Naive thymus-derived CD4-positive, alpha-beta T cell (primary cell): ENCODE measurements around the gene GNAL. TPM values are rescaled to one million over a fixed set of nuclear protein-coding genes. Genes with fewer than 3 reads are reported as not detected.

Experiments used
- ATAC-seq: fragments of 150-1000 bp; cut with Tn5 transposase; 2 replicates; pipeline ENCODE4 v1.10.0; 2021; ENCODE audit warnings: mild to moderate bottlenecking, moderate library complexity
- CTCF ChIA-PET: fragments of 350-600 bp; sonication (Branson Sonifier 250); formaldehyde crosslinking; loops from one replicate; lab custom pipeline; 2021; ENCODE audit warnings: antibody characterized with exemption; lab: Charles Lee
- POLR2A ChIA-PET: fragments of 350-600 bp; sonication (Branson Sonifier 250); formaldehyde crosslinking; loops from one replicate; lab custom pipeline; 2021; ENCODE audit warnings: antibody characterized with exemption, inconsistent platforms; lab: Charles Lee
- DNase-seq, 9 donors: peaks; one replicate each; pipeline versions ENCODE4 v3.0.0 to v3.0.0-alpha.2; 2020 to 2022; ENCODE audit warnings: mixed read lengths in 1 of 9
- H3K27ac ChIP-seq: one replicate; pipeline ENCODE4 v1.7.0; 2013; ENCODE audit warnings: mild to moderate bottlenecking, low read depth, low read length, moderate library complexity
- H3K27me3 ChIP-seq, 2 donors: one replicate each; pipeline ENCODE4 v1.7.0; 2013; ENCODE audit warnings: low read length in 2 of 2, mild to moderate bottlenecking in 2 of 2, moderate library complexity in 2 of 2; ENCODE audit not compliant: control insufficient read depth in 2 of 2, insufficient read depth in 2 of 2
- H3K36me3 ChIP-seq, 3 experiments: 1 replicate in 2 of 3; 2 replicates in 1 of 3; pipeline ENCODE4 v1.7.0; 2013; ENCODE audit warnings: low read length in 3 of 3, mild to moderate bottlenecking in 3 of 3, moderate library complexity in 1 of 3; ENCODE audit not compliant: insufficient read depth in 3 of 3, control insufficient read depth in 2 of 3
- H3K4me1 ChIP-seq, 2 donors: one replicate each; pipeline ENCODE4 v1.7.0; 2013; ENCODE audit warnings: low read length in 2 of 2, mild to moderate bottlenecking in 2 of 2, moderate library complexity in 1 of 2; ENCODE audit not compliant: control insufficient read depth in 2 of 2, insufficient read depth in 2 of 2
- H3K4me3 ChIP-seq: 2 replicates; pipeline ENCODE4 v1.7.0; 2013; ENCODE audit warnings: mild to moderate bottlenecking, low read length
- H3K9me3 ChIP-seq, 3 experiments: 1 replicate in 2 of 3; 2 replicates in 1 of 3; pipeline ENCODE4 v1.7.0; 2013; ENCODE audit warnings: low read length in 3 of 3; ENCODE audit not compliant: control insufficient read depth in 2 of 3
- H3K27ac Mint-ChIP-seq, 9 donors: one replicate each; pipeline ENCODE4 v1.8.0; 2020 to 2022; ENCODE audit warnings: mixed read lengths in 9 of 9, mild to moderate bottlenecking in 8 of 9, moderate library complexity in 5 of 9, inconsistent platforms in 2 of 9
- H3K27me3 Mint-ChIP-seq, 5 donors: one replicate each; pipeline ENCODE4 v1.8.0; 2021 to 2022; ENCODE audit warnings: mixed read lengths in 5 of 5, mild to moderate bottlenecking in 1 of 5
- H3K36me3 Mint-ChIP-seq, 5 donors: one replicate each; pipeline ENCODE4 v1.8.0; 2020 to 2022; ENCODE audit warnings: mixed read lengths in 5 of 5, mild to moderate bottlenecking in 3 of 5, inconsistent platforms in 1 of 5
- H3K4me1 Mint-ChIP-seq, 7 donors: one replicate each; pipeline ENCODE4 v1.8.0; 2020 to 2022; ENCODE audit warnings: mixed read lengths in 7 of 7, mild to moderate bottlenecking in 3 of 7, inconsistent platforms in 1 of 7
- H3K4me3 Mint-ChIP-seq, 10 donors: one replicate each; pipeline ENCODE4 v1.8.0; 2020 to 2022; ENCODE audit warnings: mild to moderate bottlenecking in 10 of 10, mixed read lengths in 10 of 10, moderate library complexity in 6 of 10, inconsistent platforms in 2 of 10
- H3K9me3 Mint-ChIP-seq, 11 donors: one replicate each; pipeline ENCODE4 v1.8.0; 2020 to 2022; ENCODE audit warnings: mixed read lengths in 11 of 11, mild to moderate bottlenecking in 4 of 11, inconsistent platforms in 1 of 11, moderate library complexity in 1 of 11
- intact Hi-C, 2 donors: fragments of 100-400 bp; cut with micrococcal nuclease; formaldehyde crosslinking; loops; one replicate each; pipeline ENCODE4 v1.15.1; 2023
- polyA plus RNA-seq, 2 donors: library from polyadenylated mRNA; unstranded; fragments of 300-500 nt; fragmentation: Illumina TruSeq; gene quantifications; one replicate each; pipeline ENCODE4 v1.2.3, GENCODE V29; 2021
- total RNA-seq, 6 experiments: library from RNA in 5 of 6; stranded (reverse) in 5 of 6; gene quantifications; 1 replicate in 5 of 6; 2 replicates in 1 of 6; pipeline ENCODE4 v1.2.3 and lab custom pipeline; 2021 to 2026

The GNAL gene
- total and polyA plus RNA-seq, 7 experiments from 2014 or later = 0.09 to 1.4 (median 0.67) TPM

- Mint-ChIP-seq H3K27ac (no peak overlapping the region), H3K9me3 (no peaks in the 10 kb centered on the region), H3K4me3 (no peak overlapping the region), H3K27me3 (peaks cover 1 to 16% (median 12%) of the 10 kb centered on the region in 5 donors), H3K4me1 (no peaks in the 10 kb centered on the region), H3K36me3 (no peaks in the 10 kb centered on the region)
- Histone ChIP-seq H3K36me3 (no peaks in the 10 kb centered on the region), H3K27ac (no peak overlapping the region), H3K27me3 (no peaks in the 10 kb centered on the region), H3K4me3 (no peak overlapping the region), H3K4me1 (no peaks in the 10 kb centered on the region), H3K9me3 (no peaks in the 10 kb centered on the region)
- ChIA-PET POLR2A (no interaction called here), CTCF (no interaction called here)
- DNase-seq = no peak
- intact Hi-C loops = no loop called here
- peak; percentile 38 for ATAC-seq
Measured at GRCh38 chr18:11760498-11761167, 71.6 kb downstream of the GNAL start.

DNA sequence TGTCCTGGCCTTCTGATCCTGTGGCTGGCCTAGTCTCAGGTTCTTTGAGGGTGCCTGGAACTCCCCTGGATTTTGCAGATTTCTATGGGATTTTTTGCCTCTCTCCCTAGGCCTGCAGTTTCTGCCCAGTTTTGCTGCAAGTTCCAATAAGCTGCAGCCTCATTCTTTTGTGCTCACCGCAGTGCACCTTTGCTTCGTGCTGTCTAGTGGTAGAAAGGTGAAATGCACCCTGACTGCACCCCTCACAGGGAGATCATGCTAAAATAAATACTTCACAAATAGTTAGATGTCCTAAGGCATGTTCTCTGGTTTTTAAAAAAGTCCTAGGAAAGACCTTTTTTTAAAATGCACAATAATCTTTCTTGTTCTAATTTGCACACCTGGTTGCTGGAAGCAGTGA is 72.5 kb downstream of the GNAL start:
- ChIA-PET CTCF (no interaction called here), POLR2A (no interaction called here)
- Histone ChIP-seq H3K27ac (no peak overlapping the region), H3K27me3 (peaks cover 0 to 4% of the 10 kb centered on the region in 2 donors), H3K9me3 (no peaks in the 10 kb centered on the region), H3K4me1 (no peaks in the 10 kb centered on the region), H3K36me3 (no peaks in the 10 kb centered on the region), H3K4me3 (no peak overlapping the region)
- no peaks in the 10 kb centered on the region for H3K4me1 Mint-ChIP-seq
- peaks cover 0 to 19% (median 10%) of the 10 kb centered on the region in 5 donors for H3K27me3 Mint-ChIP-seq
- no peak overlapping the region for H3K4me3 Mint-ChIP-seq
- no peaks in the 10 kb centered on the region for H3K36me3 Mint-ChIP-seq
- ATAC-seq (no peak), DNase-seq (no peak)
- no peak overlapping the region for H3K27ac Mint-ChIP-seq
- intact Hi-C loops = no loop called here
- H3K9me3 Mint-ChIP-seq = no peaks in the 10 kb centered on the region

DNA sequence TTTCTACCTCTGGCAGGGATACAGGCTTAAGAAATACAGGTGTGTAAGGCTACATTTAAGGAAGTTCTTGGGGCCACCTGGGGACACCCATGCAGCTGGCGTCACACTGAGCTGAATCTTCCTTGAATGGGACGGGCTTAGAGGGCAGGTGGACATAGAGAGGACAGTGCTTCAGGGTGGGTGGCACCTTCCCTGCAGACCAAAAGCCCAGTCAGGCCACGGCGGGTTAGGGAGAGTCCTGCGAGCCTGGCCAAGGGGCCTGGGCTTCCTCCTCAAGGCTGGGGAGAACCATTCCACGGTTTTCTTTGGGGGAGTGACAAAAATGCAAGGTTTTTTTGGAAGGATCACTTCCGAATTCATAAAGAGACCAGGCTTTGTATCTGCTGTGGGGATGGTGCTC is 73.4 kb downstream of the GNAL start:
- ChIA-PET POLR2A (no interaction called here), CTCF (no interaction called here)
- no peak overlapping the region for H3K27ac Mint-ChIP-seq
- no peak overlapping the region for H3K4me3 ChIP-seq
- no peaks in the 10 kb centered on the region for H3K36me3 Mint-ChIP-seq
- no peaks in the 10 kb centered on the region for H3K4me1 Mint-ChIP-seq
- H3K4me3 Mint-ChIP-seq = no peak overlapping the region
- H3K9me3 Mint-ChIP-seq = no peaks in the 10 kb centered on the region
- H3K27ac ChIP-seq = no peak overlapping the region
- DNase-seq (no peak), ATAC-seq (no peak)
- H3K4me1 ChIP-seq = no peaks in the 10 kb centered on the region
- intact Hi-C loops = no loop called here
- H3K27me3 Mint-ChIP-seq = peaks cover 0 to 14% (median 5%) of the 10 kb centered on the region in 5 donors
- no peaks in the 10 kb centered on the region for H3K9me3 ChIP-seq
- H3K36me3 ChIP-seq = no peaks in the 10 kb centered on the region
- H3K27me3 ChIP-seq = peaks cover 0 to 5% of the 10 kb centered on the region in 2 donors

DNA sequence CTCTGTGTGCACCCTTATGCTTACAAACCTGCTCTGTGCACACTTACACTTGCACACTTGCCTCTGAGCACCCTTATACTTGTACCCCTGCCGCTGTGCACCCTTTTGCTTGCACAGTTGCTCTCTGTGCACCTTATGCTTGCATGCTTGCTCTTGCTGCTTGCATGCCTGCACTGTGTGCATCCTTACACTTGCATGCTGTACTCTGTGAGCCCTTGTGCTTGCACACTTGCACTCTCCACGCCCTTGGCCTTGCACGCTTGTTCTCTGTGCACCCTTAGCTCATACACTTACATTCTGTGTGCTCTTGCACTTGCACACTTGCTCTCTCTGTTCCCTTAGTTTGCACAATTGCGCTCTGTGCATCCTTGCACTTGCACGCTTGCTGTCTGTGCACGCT is 78.3 kb downstream of the GNAL start:
- no peaks in the 10 kb centered on the region for H3K36me3 Mint-ChIP-seq
- Histone ChIP-seq H3K27ac (no peak overlapping the region), H3K9me3 (no peaks in the 10 kb centered on the region), H3K4me1 (no peaks in the 10 kb centered on the region), H3K4me3 (no peak overlapping the region), H3K36me3 (no peaks in the 10 kb centered on the region), H3K27me3 (peaks cover 0 to 5% of the 10 kb centered on the region in 2 donors)
- H3K9me3 Mint-ChIP-seq = no peaks in the 10 kb centered on the region
- DNase-seq = no peak
- H3K27me3 Mint-ChIP-seq = peaks cover 0 to 16% (median 3%) of the 10 kb centered on the region in 5 donors
- CTCF ChIA-PET = no interaction called here
- H3K27ac Mint-ChIP-seq = no peak overlapping the region
- intact Hi-C loops = no loop called here
- no peaks in the 10 kb centered on the region for H3K4me1 Mint-ChIP-seq
- POLR2A ChIA-PET = no interaction called here
- ATAC-seq = no peak
- no peak overlapping the region for H3K4me3 Mint-ChIP-seq

- no peak overlapping the region for H3K4me3 Mint-ChIP-seq
- peaks cover 0 to 16% (median 3%) of the 10 kb centered on the region in 5 donors for H3K27me3 Mint-ChIP-seq
- Histone ChIP-seq H3K4me1 (no peaks in the 10 kb centered on the region), H3K27ac (no peak overlapping the region), H3K27me3 (peaks cover 0 to 5% of the 10 kb centered on the region in 2 donors), H3K36me3 (no peaks in the 10 kb centered on the region), H3K4me3 (no peak overlapping the region), H3K9me3 (no peaks in the 10 kb centered on the region)
- intact Hi-C loops = no loop called here
- no peaks in the 10 kb centered on the region for H3K9me3 Mint-ChIP-seq
- no peaks in the 10 kb centered on the region for H3K4me1 Mint-ChIP-seq
- ChIA-PET CTCF (no interaction called here), POLR2A (no interaction called here)
- H3K36me3 Mint-ChIP-seq = no peaks in the 10 kb centered on the region
- no peak for ATAC-seq
- no peak overlapping the region for H3K27ac Mint-ChIP-seq
- no peak for DNase-seq
Measured at GRCh38 chr18:11767935-11768334, 78.9 kb downstream of the GNAL start.

DNA sequence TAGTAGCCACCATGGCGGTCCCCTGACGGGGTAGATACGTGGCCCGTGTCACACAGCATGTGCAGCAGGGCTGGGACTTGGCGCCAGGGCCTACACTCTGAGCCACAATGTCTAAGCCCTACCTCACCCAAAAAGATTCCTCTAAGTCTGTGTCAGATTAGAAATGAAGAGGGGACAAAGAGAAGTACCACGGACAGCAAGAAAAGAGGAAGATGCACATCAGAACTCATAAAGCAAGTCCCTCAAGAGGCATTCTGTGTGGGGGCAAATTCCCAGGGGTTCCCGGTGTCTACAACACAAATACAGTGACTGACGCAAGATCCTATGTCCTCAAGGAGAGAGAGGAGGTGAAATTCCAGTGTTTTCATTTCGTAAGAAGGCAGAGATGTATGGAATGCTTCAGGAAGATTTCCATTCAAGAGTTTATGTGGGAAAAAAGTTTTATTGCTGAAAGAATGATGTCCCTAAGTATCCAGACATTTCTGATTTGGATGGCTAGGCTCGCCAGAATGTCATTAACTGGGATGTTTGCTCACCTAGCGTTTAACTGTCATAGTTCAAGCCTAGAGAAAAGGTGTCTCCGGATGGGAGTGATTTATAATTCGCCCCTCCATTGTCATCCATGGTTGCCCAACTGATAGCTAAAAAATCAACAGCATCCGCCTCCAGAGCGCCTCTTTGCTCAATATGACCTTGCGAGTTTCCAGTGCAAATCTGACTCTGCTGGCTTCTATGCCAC is 86.5 kb downstream of the GNAL start:
- intact Hi-C loops = no loop called here
- Mint-ChIP-seq H3K4me3 (no peak overlapping the region), H3K36me3 (no peaks in the 10 kb centered on the region), H3K27ac (no peak overlapping the region), H3K9me3 (peaks cover 0 to 2% (median 0%) of the 10 kb centered on the region in 11 donors), H3K4me1 (no peaks in the 10 kb centered on the region), H3K27me3 (peaks cover 0 to 19% (median 13%) of the 10 kb centered on the region in 5 donors)
- Histone ChIP-seq H3K4me1 (no peaks in the 10 kb centered on the region), H3K9me3 (no peaks in the 10 kb centered on the region), H3K4me3 (no peak overlapping the region), H3K27me3 (no peaks in the 10 kb centered on the region), H3K36me3 (no peaks in the 10 kb centered on the region), H3K27ac (no peak overlapping the region)
- ATAC-seq (no peak), DNase-seq (no peak)
- CTCF ChIA-PET = no interaction called here
- POLR2A ChIA-PET = no interaction called here
